Osteoblast (primary cell): ENCODE measurements around the gene FAM13C. TPM values are rescaled to one million over a fixed set of nuclear protein-coding genes. Genes with fewer than 3 reads are reported as not detected.

Experiments used
- DNase-seq: peaks from one replicate; pipeline ENCODE4 v3.0.0; 2011; ENCODE audit warnings: low spot score, mixed read lengths; ENCODE audit not compliant: insufficient read length; ENCODE audit errors: missing footprints
- H2AFZ ChIP-seq: 2 replicates; pipeline ENCODE4 v1.6.0; 2011; ENCODE audit warnings: mild to moderate bottlenecking, low read length
- H3K27ac ChIP-seq: 2 replicates; pipeline ENCODE4 v1.5.1; 2011; ENCODE audit warnings: mild to moderate bottlenecking, low read depth, low read length, moderate library complexity
- H3K27me3 ChIP-seq: 2 replicates; pipeline ENCODE4 v1.6.0; 2012; ENCODE audit warnings: mild to moderate bottlenecking, control low read depth, inconsistent platforms, low read length, moderate library complexity; ENCODE audit not compliant: insufficient read depth
- H3K36me3 ChIP-seq: 2 replicates; pipeline ENCODE4 v1.5.1; 2011; ENCODE audit warnings: mild to moderate bottlenecking, low read length, control low read depth, moderate library complexity; ENCODE audit not compliant: insufficient read depth
- H3K4me1 ChIP-seq: 2 replicates; pipeline ENCODE4 v1.5.1; 2011; ENCODE audit warnings: mild to moderate bottlenecking, low read length, control low read depth, moderate library complexity; ENCODE audit not compliant: insufficient read depth
- H3K4me2 ChIP-seq: 2 replicates; pipeline ENCODE4 v1.6.0; 2011; ENCODE audit warnings: mild to moderate bottlenecking, low read length; ENCODE audit not compliant: insufficient read depth
- H3K4me3 ChIP-seq: fragments of 200-600 bp; sonication (generic); 3 replicates; pipeline ENCODE4 v1.5.1; 2012; ENCODE audit warnings: mild to moderate bottlenecking, low read length, inconsistent platforms; ENCODE audit not compliant: insufficient read depth
- H3K79me2 ChIP-seq: 2 replicates; pipeline ENCODE4 v1.6.0; 2012; ENCODE audit warnings: mild to moderate bottlenecking, low read length, control low read depth, inconsistent platforms; ENCODE audit not compliant: insufficient read depth
- H3K9me3 ChIP-seq: 2 replicates; pipeline ENCODE4 v1.5.1; 2011; ENCODE audit warnings: low read depth, low read length, control low read depth
- H4K20me1 ChIP-seq: 2 replicates; pipeline ENCODE4 v1.6.0; 2012; ENCODE audit warnings: mild to moderate bottlenecking, low read length, control low read depth; ENCODE audit not compliant: insufficient read depth
- total RNA-seq: library from RNA; depleted of rRNA; stranded (reverse); fragments of >200 nt; gene quantifications from 2 replicates; pipeline ENCODE4 v1.2.3, GENCODE V29; 2012
- TF ChIP-seq, protein P1 (sequence below): IDR thresholded peaks from 2 replicates; pipeline ENCODE4 v1.5.1; 2011; ENCODE audit warnings: mild to moderate bottlenecking, low read depth, low read length, moderate library complexity; ENCODE audit errors: extremely low read depth

The FAM13C gene
- total RNA-seq, 1 donor: 6.5 TPM

DNA sequence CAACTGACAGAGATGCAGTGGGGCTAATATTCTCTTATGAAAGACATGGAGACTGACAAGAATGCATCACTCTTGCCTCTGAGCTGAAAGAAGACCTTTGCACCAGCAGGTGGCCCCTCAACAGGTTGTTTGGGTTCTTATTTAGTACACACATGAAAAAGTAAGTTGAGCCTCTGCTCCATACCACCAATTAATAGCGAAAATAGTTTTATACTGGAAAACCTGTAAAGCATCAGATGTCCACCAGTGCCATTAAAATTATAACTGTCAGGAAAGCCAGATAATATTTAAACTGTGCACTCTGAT, 26.3 kb upstream of the FAM13C start:
- Histone ChIP-seq H3K9me3 (no peaks in the 10 kb centered on the region), H3K27ac (peak overlapping the region; percentile 94), H3K4me1 (peaks cover 36% of the 10 kb centered on the region), H3K27me3 (no peaks in the 10 kb centered on the region), H3K36me3 (no peaks in the 10 kb centered on the region), H3K4me2 (no peak overlapping the region), H3K4me3 (no peak overlapping the region), H4K20me1 (no peaks in the 10 kb centered on the region), H3K79me2 (no peaks in the 10 kb centered on the region), H2AFZ (peak overlapping the region; percentile 47)
- TF ChIP-seq, protein P1, sequence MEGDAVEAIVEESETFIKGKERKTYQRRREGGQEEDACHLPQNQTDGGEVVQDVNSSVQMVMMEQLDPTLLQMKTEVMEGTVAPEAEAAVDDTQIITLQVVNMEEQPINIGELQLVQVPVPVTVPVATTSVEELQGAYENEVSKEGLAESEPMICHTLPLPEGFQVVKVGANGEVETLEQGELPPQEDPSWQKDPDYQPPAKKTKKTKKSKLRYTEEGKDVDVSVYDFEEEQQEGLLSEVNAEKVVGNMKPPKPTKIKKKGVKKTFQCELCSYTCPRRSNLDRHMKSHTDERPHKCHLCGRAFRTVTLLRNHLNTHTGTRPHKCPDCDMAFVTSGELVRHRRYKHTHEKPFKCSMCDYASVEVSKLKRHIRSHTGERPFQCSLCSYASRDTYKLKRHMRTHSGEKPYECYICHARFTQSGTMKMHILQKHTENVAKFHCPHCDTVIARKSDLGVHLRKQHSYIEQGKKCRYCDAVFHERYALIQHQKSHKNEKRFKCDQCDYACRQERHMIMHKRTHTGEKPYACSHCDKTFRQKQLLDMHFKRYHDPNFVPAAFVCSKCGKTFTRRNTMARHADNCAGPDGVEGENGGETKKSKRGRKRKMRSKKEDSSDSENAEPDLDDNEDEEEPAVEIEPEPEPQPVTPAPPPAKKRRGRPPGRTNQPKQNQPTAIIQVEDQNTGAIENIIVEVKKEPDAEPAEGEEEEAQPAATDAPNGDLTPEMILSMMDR: no peak
- DNase-seq: no peak

DNA sequence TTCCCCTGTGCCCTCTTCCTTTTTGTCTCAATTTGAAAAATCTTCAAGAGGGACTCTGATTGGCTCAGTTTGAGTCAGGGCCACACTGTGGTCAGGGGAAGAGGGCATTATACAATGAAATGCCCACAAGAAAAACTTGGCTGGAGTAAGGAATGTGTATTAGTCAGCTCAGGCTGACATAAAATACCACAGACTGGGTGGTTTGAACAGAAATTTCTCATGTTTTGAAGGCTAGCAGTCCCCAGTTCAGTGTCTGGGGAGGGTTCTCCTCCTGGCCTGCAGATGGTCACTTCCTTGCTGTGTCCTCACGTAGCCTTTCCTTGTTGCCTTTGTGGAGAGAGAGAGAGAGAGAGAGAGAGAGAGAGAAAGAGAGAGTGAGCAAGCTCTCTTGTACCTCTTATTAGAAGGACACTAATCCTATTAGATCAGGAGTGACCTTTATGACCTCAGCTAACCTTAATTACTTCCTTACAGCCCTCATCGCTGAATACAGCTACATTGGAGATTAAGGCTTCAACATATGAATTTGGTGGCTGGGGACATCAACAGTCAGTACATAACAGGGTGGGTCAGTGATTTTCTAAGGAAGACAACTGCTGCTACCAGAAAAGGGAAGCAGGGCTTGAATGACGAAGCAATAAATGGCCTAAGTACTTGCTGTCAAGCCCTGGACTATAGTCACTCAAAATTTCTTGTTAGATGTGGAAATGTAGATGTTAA, 25.8 kb upstream of the FAM13C start:
- Histone ChIP-seq H3K4me1 (peaks cover 36% of the 10 kb centered on the region), H3K4me3 (no peak overlapping the region), H3K4me2 (peak overlapping the region; percentile 57), H3K79me2 (no peaks in the 10 kb centered on the region), H3K27ac (peak overlapping the region; percentile 94), H3K9me3 (no peaks in the 10 kb centered on the region), H3K36me3 (no peaks in the 10 kb centered on the region), H2AFZ (peak overlapping the region; percentile 47), H3K27me3 (no peaks in the 10 kb centered on the region), H4K20me1 (no peaks in the 10 kb centered on the region)
- TF ChIP-seq, protein P1: no peak
- DNase-seq: no peak

GRCh38 chr10:59384761-59385160, 22.4 kb upstream of the FAM13C start:
- Histone ChIP-seq H4K20me1 (no peaks in the 10 kb centered on the region), H3K27me3 (no peaks in the 10 kb centered on the region), H3K4me3 (no peak overlapping the region), H2AFZ (no peak overlapping the region), H3K9me3 (peaks cover 3% of the 10 kb centered on the region), H3K36me3 (no peaks in the 10 kb centered on the region), H3K27ac (no peak overlapping the region), H3K79me2 (no peaks in the 10 kb centered on the region), H3K4me2 (no peak overlapping the region), H3K4me1 (peaks cover 48% of the 10 kb centered on the region)
- DNase-seq: no peak
- TF ChIP-seq, protein P1: no peak

DNA sequence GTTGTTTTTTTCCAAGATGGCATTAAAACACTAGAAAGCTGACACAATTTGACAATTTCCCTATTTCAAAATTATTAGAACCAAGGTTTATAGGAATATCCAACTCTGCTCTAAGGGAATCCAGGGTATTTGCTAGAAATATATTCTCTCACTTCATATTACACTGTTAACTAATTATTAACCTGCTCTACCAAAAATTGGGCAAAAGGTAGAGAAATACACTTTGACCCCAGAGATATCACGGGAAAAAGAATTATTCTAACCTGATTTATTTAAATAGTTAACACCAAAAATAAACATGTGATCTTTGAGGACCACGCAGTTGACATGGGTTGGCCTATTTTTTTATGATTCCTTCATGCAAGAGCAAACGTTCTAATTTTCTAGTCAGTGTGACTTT, 21.6 kb upstream of the FAM13C start:
- Histone ChIP-seq H3K9me3 (peaks cover 3% of the 10 kb centered on the region), H2AFZ (no peak overlapping the region), H4K20me1 (no peaks in the 10 kb centered on the region), H3K4me1 (peaks cover 42% of the 10 kb centered on the region), H3K27me3 (no peaks in the 10 kb centered on the region), H3K36me3 (no peaks in the 10 kb centered on the region), H3K79me2 (no peaks in the 10 kb centered on the region), H3K4me2 (no peak overlapping the region), H3K4me3 (no peak overlapping the region), H3K27ac (peak overlapping the region; percentile 86)
- TF ChIP-seq, protein P1: no peak
- no peak for DNase-seq
